GM12864 (cell line): Measurements from ENCODE around the gene LYPD4.
A peak's percentile ranks its signal among the peaks of the same experiment; 100 is the strongest.

Source experiments
- DNase-seq: peaks from one replicate; pipeline ENCODE4 v3.0.0-alpha.2; 2011; ENCODE audit warnings: low read depth
- H3K4me3 ChIP-seq: 2 replicates; pipeline ENCODE4 v1.5.1; 2011; ENCODE audit warnings: mild to moderate bottlenecking, low read depth, low read length, control low read depth
- CTCF ChIP-seq: IDR thresholded peaks from 2 replicates; pipeline ENCODE4 v1.5.1; 2011; ENCODE audit warnings: low read depth, mild to moderate bottlenecking, moderate library complexity, low read length, control low read depth, inconsistent platforms; ENCODE audit errors: missing control alignments

Gene LYPD4

GRCh38 chr19:41801792-41802211 is 42.7 kb downstream of the LYPD4 start:
- no peak overlapping the region for H3K4me3 ChIP-seq
- DNase-seq = no peak
- no peak for TF ChIP-seq CTCF

DNA sequence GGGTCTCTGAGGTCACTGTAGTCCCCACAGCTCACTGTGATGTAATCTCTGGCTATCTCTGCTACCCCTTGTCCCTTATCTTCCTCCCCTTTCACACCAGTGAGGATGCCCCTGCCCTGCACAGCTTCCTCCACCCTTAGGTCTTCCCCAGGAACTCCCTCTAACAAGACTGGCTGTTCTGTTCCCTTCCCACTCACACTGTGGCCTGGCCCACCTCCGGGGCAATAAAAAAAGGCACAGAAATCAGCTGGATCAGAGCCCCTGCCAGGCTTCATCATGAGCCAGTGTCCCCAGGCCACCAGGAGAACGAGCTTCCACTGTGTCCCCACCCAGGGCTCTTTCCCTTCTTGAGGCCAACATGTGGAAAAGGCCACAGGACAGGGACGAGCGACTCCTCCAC is 43.5 kb downstream of the LYPD4 start:
- TF ChIP-seq CTCF = no peak
- H3K4me3 ChIP-seq = no peak overlapping the region
- no peak for DNase-seq

DNA sequence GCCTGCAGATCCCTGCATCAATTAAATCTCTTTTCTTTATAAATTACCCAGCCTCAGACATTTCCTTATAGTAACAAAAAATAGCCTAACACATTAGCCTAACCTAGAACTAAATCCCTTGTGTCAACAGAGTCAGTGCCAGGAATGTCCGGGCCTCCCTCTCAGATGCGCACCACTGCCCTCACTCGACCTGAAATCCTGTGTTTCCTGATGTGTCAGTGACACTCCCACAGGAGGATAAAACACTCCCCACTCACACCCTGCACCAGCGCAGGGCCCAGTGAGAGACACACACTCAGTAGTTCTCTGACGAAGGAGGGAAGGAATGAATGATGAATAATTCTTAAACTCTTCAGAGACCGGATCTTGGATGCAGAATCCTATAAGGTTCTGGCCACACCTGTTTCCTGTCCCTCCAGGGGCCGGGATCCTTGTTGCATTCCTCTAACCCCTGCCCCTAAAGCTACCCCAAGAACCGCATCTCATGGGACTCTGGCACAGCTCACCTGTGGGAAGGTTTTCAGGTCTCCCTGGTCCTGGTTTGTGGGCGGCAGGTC is 45.0 kb downstream of the LYPD4 start:
- no peak for TF ChIP-seq CTCF
- no peak for DNase-seq
- H3K4me3 ChIP-seq = no peak overlapping the region

GRCh38 chr19:41796901-41797300 is 47.6 kb downstream of the LYPD4 start:
- no peak for TF ChIP-seq CTCF
- no peak overlapping the region for H3K4me3 ChIP-seq
- no peak for DNase-seq

DNA sequence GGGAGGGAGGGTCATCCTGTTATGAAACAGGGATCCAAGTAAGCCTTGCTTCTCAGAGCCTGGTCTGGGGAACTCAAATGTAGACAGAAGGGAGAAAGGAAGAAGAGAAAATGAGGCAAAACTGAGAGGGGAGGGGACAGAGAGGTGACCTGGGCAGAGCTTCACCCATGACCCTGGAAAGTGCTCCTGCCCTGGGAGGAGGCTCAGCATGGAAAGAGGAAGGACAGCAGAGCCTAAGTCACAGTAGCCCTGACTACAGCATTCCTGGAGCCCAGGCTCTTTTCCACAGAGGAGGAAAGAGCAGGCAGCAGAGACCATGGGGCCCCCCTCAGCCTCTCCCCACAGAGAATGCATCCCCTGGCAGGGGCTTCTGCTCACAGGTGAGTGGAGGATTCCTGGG is 48.1 kb downstream of the LYPD4 start, which contains the start of gene CEACAM3:
Gene CEACAM3 (plus strand): TSS at position 226 of the 400 bp plus-strand sequence. CDS start 91 bp downstream, at position 317.
- TF ChIP-seq CTCF = no peak
- H3K4me3 ChIP-seq = no peak within 1 kb of the TSS
- no peak for DNase-seq

DNA sequence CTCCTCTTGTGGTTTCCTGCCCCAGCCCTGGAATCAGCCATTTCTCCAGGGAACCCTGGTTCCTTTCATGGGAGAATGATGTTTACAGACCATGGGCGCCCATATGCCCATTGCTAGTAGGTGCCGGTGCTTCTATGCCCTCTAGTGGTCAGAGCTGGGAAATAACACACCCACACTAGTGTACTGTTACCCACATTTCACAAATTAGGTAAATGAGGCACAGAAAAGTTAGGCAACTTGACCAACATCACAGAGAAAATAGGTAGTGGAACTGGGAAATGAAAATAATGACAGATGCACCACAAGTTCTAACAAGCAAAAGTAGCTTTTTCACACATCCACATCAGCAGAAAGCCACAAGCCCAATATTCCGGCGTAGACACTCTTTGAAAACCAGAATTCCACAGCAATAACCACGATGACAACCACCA is 49.4 kb downstream of the LYPD4 start:
- TF ChIP-seq CTCF = peak; percentile 85
- DNase-seq = no peak

DNA sequence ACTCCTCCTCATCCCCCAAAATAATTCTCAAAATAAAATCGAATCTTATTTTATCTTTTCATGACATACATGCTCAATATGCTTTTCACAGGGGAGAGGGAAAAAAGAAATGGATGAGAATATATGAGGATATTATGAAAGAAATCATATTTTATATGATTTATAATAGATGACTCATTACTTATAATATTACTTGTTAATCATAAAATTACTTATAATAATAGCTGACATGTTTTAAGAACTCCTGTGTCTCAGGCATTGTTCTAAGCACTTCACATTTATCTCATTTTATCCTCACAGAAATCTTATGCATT is 51.1 kb downstream of the LYPD4 start:
- TF ChIP-seq CTCF = no peak
- no peak overlapping the region for H3K4me3 ChIP-seq
- DNase-seq = no peak

More for the DNA sequence above, 49.4 kb downstream of the LYPD4 start:
- H3K4me3 ChIP-seq = no peak overlapping the region
